Astrocyte (in vitro differentiated cells and primary cell): ENCODE data around the gene RAB4B. TPM values are rescaled to one million over a fixed set of nuclear protein-coding genes. Genes with fewer than 3 reads are reported as not detected.

Source experiments
- DNase-seq: peaks from one replicate; pipeline ENCODE4 v3.0.0-alpha.2; 2010; ENCODE audit warnings: low read depth
- FAIRE-seq: peaks from 2 replicates; lab custom pipeline; 2011; peaks lifted over from hg19 to GRCh38; lab: Jason Lieb, UNC
- H2AFZ ChIP-seq: 2 replicates; pipeline ENCODE4 v1.6.0; 2012; ENCODE audit warnings: low read depth, low read length, inconsistent platforms
- H3K27ac ChIP-seq: 2 replicates; pipeline ENCODE4 v1.5.1; 2011; ENCODE audit warnings: low read depth, low read length, inconsistent platforms
- H3K27me3 ChIP-seq: 2 replicates; pipeline ENCODE4 v1.6.0; 2011; ENCODE audit warnings: low read length, inconsistent platforms; ENCODE audit not compliant: insufficient read depth
- H3K36me3 ChIP-seq: 2 replicates; pipeline ENCODE4 v1.5.1; 2011; ENCODE audit warnings: low read length, inconsistent platforms; ENCODE audit not compliant: insufficient read depth
- H3K4me1 ChIP-seq: 2 replicates; pipeline ENCODE4 v1.5.1; 2011; ENCODE audit warnings: low read length, inconsistent platforms; ENCODE audit not compliant: insufficient read depth
- H3K4me2 ChIP-seq: 2 replicates; pipeline ENCODE4 v1.6.0; 2012; ENCODE audit warnings: low read length, inconsistent platforms
- H3K4me3 ChIP-seq: 2 replicates; pipeline ENCODE4 v1.5.1; 2011; ENCODE audit warnings: low read depth, mild to moderate bottlenecking, low read length, inconsistent platforms; ENCODE audit not compliant: insufficient read depth
- H3K79me2 ChIP-seq: 2 replicates; pipeline ENCODE4 v1.6.0; 2012; ENCODE audit warnings: mild to moderate bottlenecking, low read length, inconsistent platforms; ENCODE audit not compliant: insufficient read depth
- H3K9ac ChIP-seq: 2 replicates; pipeline ENCODE4 v1.6.0; 2012; ENCODE audit warnings: mild to moderate bottlenecking, low read length, inconsistent platforms
- H3K9me3 ChIP-seq: 2 replicates; pipeline ENCODE4 v1.5.1; 2012; ENCODE audit warnings: low read depth, mild to moderate bottlenecking, low read length, inconsistent platforms; ENCODE audit not compliant: insufficient read depth
- H4K20me1 ChIP-seq: 2 replicates; pipeline ENCODE4 v1.6.0; 2012; ENCODE audit warnings: low read length, inconsistent platforms; ENCODE audit not compliant: insufficient read depth
- H3K27ac Mint-ChIP-seq: one replicate; pipeline ENCODE4 v1.8.0; 2021; ENCODE audit warnings: mild to moderate bottlenecking, mixed read lengths; ENCODE audit not compliant: unreplicated experiment
- H3K27me3 Mint-ChIP-seq: one replicate; pipeline ENCODE4 v1.8.0; 2021; ENCODE audit warnings: low read depth, mixed read lengths; ENCODE audit not compliant: unreplicated experiment
- H3K36me3 Mint-ChIP-seq: one replicate; pipeline ENCODE4 v1.8.0; 2021; ENCODE audit warnings: low read depth, mixed read lengths; ENCODE audit not compliant: unreplicated experiment
- H3K4me1 Mint-ChIP-seq: one replicate; pipeline ENCODE4 v1.8.0; 2021; ENCODE audit warnings: low read depth, mixed read lengths; ENCODE audit not compliant: unreplicated experiment
- H3K4me3 Mint-ChIP-seq: one replicate; pipeline ENCODE4 v1.8.0; 2021; ENCODE audit warnings: mild to moderate bottlenecking, moderate library complexity, mixed read lengths; ENCODE audit not compliant: unreplicated experiment
- H3K9me3 Mint-ChIP-seq: one replicate; pipeline ENCODE4 v1.8.0; 2021; ENCODE audit warnings: mild to moderate bottlenecking, mixed read lengths; ENCODE audit not compliant: unreplicated experiment
- EZH2 ChIP-seq: IDR thresholded peaks from 2 replicates; pipeline ENCODE4 v1.6.1; 2012; ENCODE audit warnings: mild to moderate bottlenecking, low read length, inconsistent platforms; ENCODE audit not compliant: insufficient read depth
- total RNA-seq: library from RNA; stranded (reverse); gene quantifications from 2 replicates; pipeline ENCODE4 v1.2.1, GENCODE V29; 2021
- TF ChIP-seq, protein P1 (sequence below): IDR thresholded peaks from 2 replicates; pipeline ENCODE4 v1.5.1; 2011; ENCODE audit warnings: low read depth, mild to moderate bottlenecking, inconsistent platforms, low read length, moderate library complexity; ENCODE audit not compliant: insufficient read depth

RAB4B gene
- total RNA-seq, 1 donor from 2014 or later = 18.8 TPM

GRCh38 chr19:40805258-40805868 lies 27.3 kb downstream of the RAB4B start:
- H3K9me3 Mint-ChIP-seq = no peaks in the 10 kb centered on the region
- no peaks in the 10 kb centered on the region for H3K27me3 ChIP-seq
- peaks cover 47% of the 10 kb centered on the region for H3K4me1 Mint-ChIP-seq
- H3K36me3 ChIP-seq = peaks cover 4% of the 10 kb centered on the region
- no peak overlapping the region for H3K4me3 ChIP-seq
- peak overlapping the region; percentile 53 for H3K27ac Mint-ChIP-seq
- TF ChIP-seq, protein P1, sequence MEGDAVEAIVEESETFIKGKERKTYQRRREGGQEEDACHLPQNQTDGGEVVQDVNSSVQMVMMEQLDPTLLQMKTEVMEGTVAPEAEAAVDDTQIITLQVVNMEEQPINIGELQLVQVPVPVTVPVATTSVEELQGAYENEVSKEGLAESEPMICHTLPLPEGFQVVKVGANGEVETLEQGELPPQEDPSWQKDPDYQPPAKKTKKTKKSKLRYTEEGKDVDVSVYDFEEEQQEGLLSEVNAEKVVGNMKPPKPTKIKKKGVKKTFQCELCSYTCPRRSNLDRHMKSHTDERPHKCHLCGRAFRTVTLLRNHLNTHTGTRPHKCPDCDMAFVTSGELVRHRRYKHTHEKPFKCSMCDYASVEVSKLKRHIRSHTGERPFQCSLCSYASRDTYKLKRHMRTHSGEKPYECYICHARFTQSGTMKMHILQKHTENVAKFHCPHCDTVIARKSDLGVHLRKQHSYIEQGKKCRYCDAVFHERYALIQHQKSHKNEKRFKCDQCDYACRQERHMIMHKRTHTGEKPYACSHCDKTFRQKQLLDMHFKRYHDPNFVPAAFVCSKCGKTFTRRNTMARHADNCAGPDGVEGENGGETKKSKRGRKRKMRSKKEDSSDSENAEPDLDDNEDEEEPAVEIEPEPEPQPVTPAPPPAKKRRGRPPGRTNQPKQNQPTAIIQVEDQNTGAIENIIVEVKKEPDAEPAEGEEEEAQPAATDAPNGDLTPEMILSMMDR = no peak
- TF ChIP-seq EZH2 = no peak
- FAIRE-seq = no peak
- DNase-seq = no peak
- H3K9me3 ChIP-seq = no peaks in the 10 kb centered on the region
- peaks cover 12% of the 10 kb centered on the region for H3K36me3 Mint-ChIP-seq
- no peak overlapping the region for H3K27ac ChIP-seq
- H3K4me2 ChIP-seq = no peak overlapping the region
- peaks cover 82% of the 10 kb centered on the region for H3K79me2 ChIP-seq
- H4K20me1 ChIP-seq = peaks cover 95% of the 10 kb centered on the region
- H2AFZ ChIP-seq = no peak overlapping the region
- H3K4me3 Mint-ChIP-seq = no peak overlapping the region
- H3K9ac ChIP-seq = no peak overlapping the region
- H3K4me1 ChIP-seq = peaks cover 40% of the 10 kb centered on the region
- H3K27me3 Mint-ChIP-seq = no peaks in the 10 kb centered on the region

DNA sequence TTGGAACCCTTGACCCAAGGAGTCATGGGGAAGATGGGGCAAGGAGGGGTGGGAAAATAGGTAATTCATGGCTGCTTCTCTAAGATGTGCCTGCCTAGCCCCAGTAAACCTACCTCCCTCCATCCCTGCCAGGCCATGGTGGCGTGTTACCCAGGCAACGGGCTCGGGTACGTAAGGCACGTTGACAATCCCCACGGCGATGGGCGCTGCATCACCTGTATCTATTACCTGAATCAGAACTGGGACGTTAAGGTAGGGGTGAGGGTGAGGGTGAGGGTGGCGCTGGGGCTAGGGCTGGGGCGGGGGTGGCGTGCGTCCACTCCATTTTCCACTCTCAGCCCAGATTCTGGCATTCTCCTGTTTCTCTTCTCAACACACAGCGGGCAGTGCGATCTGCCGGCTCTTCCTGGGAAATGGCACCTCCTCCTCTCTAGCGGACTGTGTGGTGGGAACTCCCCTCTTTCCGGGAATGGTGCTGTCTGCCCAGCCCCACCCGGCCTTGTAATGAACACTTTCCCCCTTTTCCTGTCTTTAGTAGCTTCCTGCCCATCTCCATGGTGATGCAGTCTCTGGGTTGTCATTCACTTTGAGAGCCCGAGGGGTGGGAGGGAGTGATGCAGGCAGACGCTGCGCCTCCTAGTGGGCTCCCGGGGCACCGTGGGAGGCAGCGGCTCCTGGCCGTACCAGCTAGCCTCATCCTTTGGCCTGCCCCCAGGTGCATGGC lies 28.5 kb downstream of the RAB4B start:
- Histone ChIP-seq H3K4me2 (peak overlapping the region; percentile 66), H3K36me3 (peaks cover 4% of the 10 kb centered on the region), H3K27me3 (no peaks in the 10 kb centered on the region), H3K9ac (peak overlapping the region; percentile 51), H3K4me3 (no peak overlapping the region), H4K20me1 (peaks cover 84% of the 10 kb centered on the region), H3K27ac (peak overlapping the region; percentile 47), H2AFZ (no peak overlapping the region), H3K79me2 (peaks cover 71% of the 10 kb centered on the region), H3K9me3 (no peaks in the 10 kb centered on the region), H3K4me1 (peaks cover 35% of the 10 kb centered on the region)
- H3K9me3 Mint-ChIP-seq = no peaks in the 10 kb centered on the region
- FAIRE-seq (no peak), DNase-seq (peak; percentile 94)
- H3K27ac Mint-ChIP-seq = peak overlapping the region; percentile 88
- no peaks in the 10 kb centered on the region for H3K27me3 Mint-ChIP-seq
- no peak for TF ChIP-seq EZH2
- TF ChIP-seq, protein P1 = peak; percentile 85
- H3K36me3 Mint-ChIP-seq = peaks cover 14% of the 10 kb centered on the region
- peaks cover 48% of the 10 kb centered on the region for H3K4me1 Mint-ChIP-seq
- peak overlapping the region; percentile 75 for H3K4me3 Mint-ChIP-seq
